ENCODE results near the gene FCN3. TPM values are rescaled to one million over a fixed set of nuclear protein-coding genes. Genes with fewer than 3 reads are reported as not detected.

Gene FCN3
- total and polyA plus RNA-seq, 9 of the 15 experiments (the other 6 are each of a cell fraction or from before 2014, with no cell fraction given), result 0.49 TPM; not detected in 8

GRCh38 chr1:27365372-27366112 lies 9.1 kb downstream of the FCN3 start (continued):
- TF ChIP-seq, protein P1, sequence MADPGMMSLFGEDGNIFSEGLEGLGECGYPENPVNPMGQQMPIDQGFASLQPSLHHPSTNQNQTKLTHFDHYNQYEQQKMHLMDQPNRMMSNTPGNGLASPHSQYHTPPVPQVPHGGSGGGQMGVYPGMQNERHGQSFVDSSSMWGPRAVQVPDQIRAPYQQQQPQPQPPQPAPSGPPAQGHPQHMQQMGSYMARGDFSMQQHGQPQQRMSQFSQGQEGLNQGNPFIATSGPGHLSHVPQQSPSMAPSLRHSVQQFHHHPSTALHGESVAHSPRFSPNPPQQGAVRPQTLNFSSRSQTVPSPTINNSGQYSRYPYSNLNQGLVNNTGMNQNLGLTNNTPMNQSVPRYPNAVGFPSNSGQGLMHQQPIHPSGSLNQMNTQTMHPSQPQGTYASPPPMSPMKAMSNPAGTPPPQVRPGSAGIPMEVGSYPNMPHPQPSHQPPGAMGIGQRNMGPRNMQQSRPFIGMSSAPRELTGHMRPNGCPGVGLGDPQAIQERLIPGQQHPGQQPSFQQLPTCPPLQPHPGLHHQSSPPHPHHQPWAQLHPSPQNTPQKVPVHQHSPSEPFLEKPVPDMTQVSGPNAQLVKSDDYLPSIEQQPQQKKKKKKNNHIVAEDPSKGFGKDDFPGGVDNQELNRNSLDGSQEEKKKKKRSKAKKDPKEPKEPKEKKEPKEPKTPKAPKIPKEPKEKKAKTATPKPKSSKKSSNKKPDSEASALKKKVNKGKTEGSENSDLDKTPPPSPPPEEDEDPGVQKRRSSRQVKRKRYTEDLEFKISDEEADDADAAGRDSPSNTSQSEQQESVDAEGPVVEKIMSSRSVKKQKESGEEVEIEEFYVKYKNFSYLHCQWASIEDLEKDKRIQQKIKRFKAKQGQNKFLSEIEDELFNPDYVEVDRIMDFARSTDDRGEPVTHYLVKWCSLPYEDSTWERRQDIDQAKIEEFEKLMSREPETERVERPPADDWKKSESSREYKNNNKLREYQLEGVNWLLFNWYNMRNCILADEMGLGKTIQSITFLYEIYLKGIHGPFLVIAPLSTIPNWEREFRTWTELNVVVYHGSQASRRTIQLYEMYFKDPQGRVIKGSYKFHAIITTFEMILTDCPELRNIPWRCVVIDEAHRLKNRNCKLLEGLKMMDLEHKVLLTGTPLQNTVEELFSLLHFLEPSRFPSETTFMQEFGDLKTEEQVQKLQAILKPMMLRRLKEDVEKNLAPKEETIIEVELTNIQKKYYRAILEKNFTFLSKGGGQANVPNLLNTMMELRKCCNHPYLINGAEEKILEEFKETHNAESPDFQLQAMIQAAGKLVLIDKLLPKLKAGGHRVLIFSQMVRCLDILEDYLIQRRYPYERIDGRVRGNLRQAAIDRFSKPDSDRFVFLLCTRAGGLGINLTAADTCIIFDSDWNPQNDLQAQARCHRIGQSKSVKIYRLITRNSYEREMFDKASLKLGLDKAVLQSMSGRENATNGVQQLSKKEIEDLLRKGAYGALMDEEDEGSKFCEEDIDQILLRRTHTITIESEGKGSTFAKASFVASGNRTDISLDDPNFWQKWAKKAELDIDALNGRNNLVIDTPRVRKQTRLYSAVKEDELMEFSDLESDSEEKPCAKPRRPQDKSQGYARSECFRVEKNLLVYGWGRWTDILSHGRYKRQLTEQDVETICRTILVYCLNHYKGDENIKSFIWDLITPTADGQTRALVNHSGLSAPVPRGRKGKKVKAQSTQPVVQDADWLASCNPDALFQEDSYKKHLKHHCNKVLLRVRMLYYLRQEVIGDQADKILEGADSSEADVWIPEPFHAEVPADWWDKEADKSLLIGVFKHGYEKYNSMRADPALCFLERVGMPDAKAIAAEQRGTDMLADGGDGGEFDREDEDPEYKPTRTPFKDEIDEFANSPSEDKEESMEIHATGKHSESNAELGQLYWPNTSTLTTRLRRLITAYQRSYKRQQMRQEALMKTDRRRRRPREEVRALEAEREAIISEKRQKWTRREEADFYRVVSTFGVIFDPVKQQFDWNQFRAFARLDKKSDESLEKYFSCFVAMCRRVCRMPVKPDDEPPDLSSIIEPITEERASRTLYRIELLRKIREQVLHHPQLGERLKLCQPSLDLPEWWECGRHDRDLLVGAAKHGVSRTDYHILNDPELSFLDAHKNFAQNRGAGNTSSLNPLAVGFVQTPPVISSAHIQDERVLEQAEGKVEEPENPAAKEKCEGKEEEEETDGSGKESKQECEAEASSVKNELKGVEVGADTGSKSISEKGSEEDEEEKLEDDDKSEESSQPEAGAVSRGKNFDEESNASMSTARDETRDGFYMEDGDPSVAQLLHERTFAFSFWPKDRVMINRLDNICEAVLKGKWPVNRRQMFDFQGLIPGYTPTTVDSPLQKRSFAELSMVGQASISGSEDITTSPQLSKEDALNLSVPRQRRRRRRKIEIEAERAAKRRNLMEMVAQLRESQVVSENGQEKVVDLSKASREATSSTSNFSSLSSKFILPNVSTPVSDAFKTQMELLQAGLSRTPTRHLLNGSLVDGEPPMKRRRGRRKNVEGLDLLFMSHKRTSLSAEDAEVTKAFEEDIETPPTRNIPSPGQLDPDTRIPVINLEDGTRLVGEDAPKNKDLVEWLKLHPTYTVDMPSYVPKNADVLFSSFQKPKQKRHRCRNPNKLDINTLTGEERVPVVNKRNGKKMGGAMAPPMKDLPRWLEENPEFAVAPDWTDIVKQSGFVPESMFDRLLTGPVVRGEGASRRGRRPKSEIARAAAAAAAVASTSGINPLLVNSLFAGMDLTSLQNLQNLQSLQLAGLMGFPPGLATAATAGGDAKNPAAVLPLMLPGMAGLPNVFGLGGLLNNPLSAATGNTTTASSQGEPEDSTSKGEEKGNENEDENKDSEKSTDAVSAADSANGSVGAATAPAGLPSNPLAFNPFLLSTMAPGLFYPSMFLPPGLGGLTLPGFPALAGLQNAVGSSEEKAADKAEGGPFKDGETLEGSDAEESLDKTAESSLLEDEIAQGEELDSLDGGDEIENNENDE (IDR thresholded peaks at IDR 0.05; ENCODE audit: low read depth, low read length), result no peak
- TF ChIP-seq ZNF780A (CRISPR knock-in tag; IDR thresholded peaks at IDR 0.05) (no peak), SRSF9 (IDR thresholded peaks at IDR 0.05; ENCODE audit: borderline replicate concordance, low read depth, low read length) (no peak), SRSF1 (IDR thresholded peaks at IDR 0.05; ENCODE audit: low read depth, low read length) (no peak), EP300 (IDR thresholded peaks at IDR 0.05; ENCODE audit: low read length) (peak; percentile 56), SIRT6 (IDR thresholded peaks at IDR 0.05; ENCODE audit: low read depth, low read length) (no peak), TEAD4 (IDR thresholded peaks at IDR 0.05; ENCODE audit: low read length) (no peak), TEAD4 (CRISPR knock-in tag; IDR thresholded peaks at IDR 0.05; ENCODE audit: borderline replicate concordance) (no peak), ZNF79 (CRISPR knock-in tag; IDR thresholded peaks at IDR 0.05; ENCODE audit: low read depth) (no peak), ZNF589 (CRISPR knock-in tag; IDR thresholded peaks at IDR 0.05; ENCODE audit: low read depth) (no peak), YY1 (IDR thresholded peaks at IDR 0.05; ENCODE audit: borderline replicate concordance in 1 of 3, control insufficient read depth in 1 of 3, extremely low read depth in 1 of 3, insufficient read depth in 3 of 3, insufficient read length in 1 of 3, insufficient replicate concordance in 2 of 3, low read depth in 1 of 3, low read length in 2 of 3) (peak in 1 of 3 experiments; percentile 79)
- TF ChIP-seq, protein P2, sequence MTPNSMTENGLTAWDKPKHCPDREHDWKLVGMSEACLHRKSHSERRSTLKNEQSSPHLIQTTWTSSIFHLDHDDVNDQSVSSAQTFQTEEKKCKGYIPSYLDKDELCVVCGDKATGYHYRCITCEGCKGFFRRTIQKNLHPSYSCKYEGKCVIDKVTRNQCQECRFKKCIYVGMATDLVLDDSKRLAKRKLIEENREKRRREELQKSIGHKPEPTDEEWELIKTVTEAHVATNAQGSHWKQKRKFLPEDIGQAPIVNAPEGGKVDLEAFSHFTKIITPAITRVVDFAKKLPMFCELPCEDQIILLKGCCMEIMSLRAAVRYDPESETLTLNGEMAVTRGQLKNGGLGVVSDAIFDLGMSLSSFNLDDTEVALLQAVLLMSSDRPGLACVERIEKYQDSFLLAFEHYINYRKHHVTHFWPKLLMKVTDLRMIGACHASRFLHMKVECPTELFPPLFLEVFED (CRISPR knock-in tag; conservative IDR thresholded peaks at IDR 0.05), result no peak
